HepG2 (cell line): ENCODE results near the gene IRF1. TPM values are rescaled to one million over a fixed set of nuclear protein-coding genes. Genes with fewer than 3 reads are reported as not detected.

Experiments
- ATAC-seq: fragments of 200-7000 bp; cut with Tn5 transposase; 3 replicates; pipeline ENCODE4 v1.9.1; 2020; ENCODE audit warnings: mild to moderate bottlenecking, moderate library complexity
- BruUV-seq: library from RNA; stranded (reverse); fragments of 400-500 nt; replicated peaks from 2 replicates; lab custom pipeline; 2021; lab: Mats Ljungman, UMichigan
- CTCF ChIA-PET: fragments of 300-600 bp; formaldehyde crosslinking; extraction: SDS; loops from one replicate; lab custom pipeline; 2021; ENCODE audit warnings: low total read pairs, inconsistent platforms, low intra/inter-chr PET ratio; lab: Yijun Ruan, JAX
- POLR2A ChIA-PET: fragments of 350-600 bp; sonication (Branson Sonifier 250); formaldehyde crosslinking; loops from one replicate; lab custom pipeline; 2020; ENCODE audit warnings: antibody characterized with exemption, inconsistent platforms; lab: Yijun Ruan, JAX
- DNase-seq: peaks from one replicate; pipeline ENCODE4 v3.0.0-alpha.2; 2015; ENCODE audit warnings: low spot score
- FAIRE-seq: peaks from 3 replicates; lab custom pipeline; 2011; peaks lifted over from hg19 to GRCh38; lab: Jason Lieb, UNC
- H2AFZ ChIP-seq: one replicate; pipeline ENCODE4 v1.6.1; 2011; ENCODE audit warnings: low read length, inconsistent platforms
- H3K27ac ChIP-seq: fragments of 300-600 bp; 3 replicates; pipeline ENCODE4 v1.8.0; 2011; ENCODE audit warnings: mixed run types, mild to moderate bottlenecking, mixed read lengths, low read length, inconsistent platforms; ENCODE audit not compliant: insufficient read depth; ENCODE audit errors: extremely low read length
- H3K27me3 ChIP-seq, 2 experiments: fragments of 200-600 bp in 1 of 2; 2 replicates in 1 of 2; 3 replicates in 1 of 2; pipeline versions ENCODE4 v1.6.0 to v1.8.0; 2011; ENCODE audit warnings: low read length in 2 of 2, mild to moderate bottlenecking in 2 of 2, moderate library complexity in 2 of 2, inconsistent platforms in 1 of 2; ENCODE audit not compliant: insufficient read depth in 2 of 2, control insufficient read depth in 1 of 2
- H3K36me3 ChIP-seq, 2 experiments: fragments of 200-600 bp in 1 of 2; replicated peaks in 1 of 2; 2 replicates in 1 of 2; 3 replicates in 1 of 2; pipeline versions ENCODE4 v1.5.1 to v1.8.0; 2011; ENCODE audit warnings: low read length in 2 of 2, inconsistent platforms in 1 of 2; ENCODE audit not compliant: insufficient read depth in 2 of 2, control insufficient read depth in 1 of 2
- H3K4me1 ChIP-seq: 2 replicates; pipeline ENCODE4 v1.5.1; 2012; ENCODE audit warnings: low read length, inconsistent platforms; ENCODE audit not compliant: insufficient read depth
- H3K4me2 ChIP-seq: 2 replicates; pipeline ENCODE4 v1.6.0; 2011; ENCODE audit warnings: low read depth, low read length, inconsistent platforms
- H3K4me3 ChIP-seq, 3 experiments: fragments of 200-600 bp in 1 of 3; sonication (generic), shearing (Covaris generic) in 1 of 3; replicated peaks in 1 of 3; 2 replicates each; pipeline ENCODE4 v1.5.1; 2011 to 2016; ENCODE audit warnings: low read length in 3 of 3, inconsistent platforms in 2 of 3, low read depth in 2 of 3, mild to moderate bottlenecking in 2 of 3, control low read depth in 1 of 3, mixed read lengths in 1 of 3; ENCODE audit not compliant: insufficient read depth in 1 of 3
- H3K79me2 ChIP-seq: one replicate; pipeline ENCODE4 v1.6.1; 2011; ENCODE audit warnings: low read length, inconsistent platforms; ENCODE audit not compliant: insufficient read depth
- H3K9ac ChIP-seq: 2 replicates; pipeline ENCODE4 v1.6.0; 2011; ENCODE audit warnings: mild to moderate bottlenecking, low read depth, low read length, inconsistent platforms; ENCODE audit not compliant: insufficient read depth
- H3K9me3 ChIP-seq: 2 replicates; pipeline ENCODE4 v1.5.1; 2012; ENCODE audit warnings: mild to moderate bottlenecking, low read length
- H4K20me1 ChIP-seq: 2 replicates; pipeline ENCODE4 v1.6.0; 2011; ENCODE audit warnings: inconsistent platforms, mild to moderate bottlenecking, low read length, moderate library complexity; ENCODE audit not compliant: insufficient read depth
- AHR ChIP-seq: IDR thresholded peaks from 2 replicates; pipeline ENCODE4 v1.6.1; 2018; ENCODE audit warnings: missing genetic modification reagents, missing compliant biosample characterization
- ARID3A ChIP-seq: IDR thresholded peaks from 2 replicates; pipeline ENCODE4 v1.6.1; 2012; ENCODE audit warnings: low read depth, low read length, improper control_type of control experiment
- ATF5 ChIP-seq: sonication (generic); formaldehyde crosslinking; IDR thresholded peaks from 2 replicates; pipeline ENCODE4 v1.4.0; 2020; ENCODE audit warnings: mild to moderate bottlenecking, low read depth, missing genetic modification reagents
- ATRX ChIP-seq: sonication (generic); formaldehyde crosslinking; IDR thresholded peaks from 2 replicates; pipeline ENCODE4 v1.4.0; 2020; ENCODE audit warnings: missing genetic modification reagents, borderline replicate concordance
- E2F2 ChIP-seq: sonication (generic); formaldehyde crosslinking; IDR thresholded peaks from 2 replicates; pipeline ENCODE4 v1.4.0; 2020; ENCODE audit warnings: missing genetic modification reagents, borderline replicate concordance
- GATA4 ChIP-seq: sonication (generic); IDR thresholded peaks from 2 replicates; pipeline ENCODE4 v1.6.1; 2016; ENCODE audit warnings: antibody characterized with exemption, low read depth, borderline replicate concordance
- MAX ChIP-seq: IDR thresholded peaks from 2 replicates; pipeline ENCODE4 v1.6.1; 2012; ENCODE audit warnings: inconsistent platforms
- SALL1 ChIP-seq: sonication (generic); formaldehyde crosslinking; IDR thresholded peaks from 2 replicates; pipeline ENCODE4 v1.8.0; 2022; ENCODE audit warnings: mild to moderate bottlenecking, missing genetic modification reagents
- ZNF30 ChIP-seq: sonication (generic); formaldehyde crosslinking; IDR thresholded peaks from 2 replicates; pipeline ENCODE4 v1.5.0; 2020; ENCODE audit warnings: mild to moderate bottlenecking, missing genetic modification reagents
- ZNF501 ChIP-seq: sonication (generic); formaldehyde crosslinking; IDR thresholded peaks from 2 replicates; pipeline ENCODE4 v1.5.1; 2020; ENCODE audit warnings: mild to moderate bottlenecking, moderate library complexity, missing genetic modification reagents
- ZNF646 ChIP-seq: sonication (generic); formaldehyde crosslinking; IDR thresholded peaks from 2 replicates; pipeline ENCODE4 v1.9.0; 2021; ENCODE audit warnings: mild to moderate bottlenecking, missing genetic modification reagents
- WGBS: methylation state at CpG from one replicate; pipeline ENCODE4 v1.1.6; 2017; ENCODE audit warnings: low lambda C conversion rate; 5-methylcytosine and 5-hydroxymethylcytosine counted together
- in situ Hi-C: cut with HindIII; loops from 2 replicates; pipeline ENCODE4 v1.10.0; 2017; ENCODE audit warnings: low pct_unique_long_range_greater_than_20kb; ENCODE audit not compliant: extremely low pct_ligation_motif_present
- intact Hi-C: fragments of 100-400 bp; cut with micrococcal nuclease; formaldehyde crosslinking; loops from one replicate; pipeline ENCODE4 v1.10.0; 2022; ENCODE audit not compliant: unreplicated experiment
- polyA plus RNA-seq, 8 experiments: library from polyadenylated mRNA; depleted of rRNA in 3 of 8; stranded (reverse) in 7 of 8; unstranded in 1 of 8; fragments of >200 nt; fragmentation: Illumina TruSeq in 4 of 8; extraction: Trizol in 4 of 8; gene quantifications; 2 replicates each; pipeline versions ENCODE4 v1.2.1 to v1.2.3, GENCODE V29; 2011 to 2016; ENCODE audit warnings: low read depth in 4 of 8, missing spikeins in 1 of 8, mixed read lengths in 1 of 8; ENCODE audit not compliant: insufficient read depth in 1 of 8
- total RNA-seq, 5 experiments: library from RNA; depleted of rRNA; stranded (reverse); fragments of >200 nt; fragmentation: Illumina TruSeq; extraction: Trizol; gene quantifications; 2 replicates each; pipeline ENCODE4 v1.2.3, GENCODE V29; 2016; ENCODE audit warnings: low read depth in 1 of 5

The IRF1 gene
- total and polyA plus RNA-seq, 2 of the 13 experiments (the other 11 are each of a cell fraction or from before 2014, with no cell fraction given): 4.1 to 8.8 TPM

GRCh38 chr5:132439521-132440089 lies 51.0 kb downstream of the IRF1 start (continued):
- no peak for TF ChIP-seq ATF5

GRCh38 chr5:132438917-132439316 lies 51.7 kb downstream of the IRF1 start:
- Histone ChIP-seq H3K27ac (no peak overlapping the region), H3K4me2 (no peak overlapping the region), H4K20me1 (no peaks in the 10 kb centered on the region), H3K36me3 (no peaks in the 10 kb centered on the region), H3K4me1 (peaks cover 20% of the 10 kb centered on the region), H3K4me3 (no peak overlapping the region), H3K9me3 (no peaks in the 10 kb centered on the region), H3K27me3 (no peaks in the 10 kb centered on the region), H3K79me2 (no peaks in the 10 kb centered on the region), H2AFZ (no peak overlapping the region), H3K9ac (no peak overlapping the region)
- ChIA-PET POLR2A (no interaction called here), CTCF (no interaction called here)
- no TSS peak for BruUV-seq
- 98% methylated on average over 4 of the region's 4 CpGs for WGBS
- in situ Hi-C loops: no loop called here
- TF ChIP-seq ATRX (CRISPR knock-in tag): no peak
- TF ChIP-seq ZNF30 (CRISPR knock-in tag): no peak
- TF ChIP-seq ARID3A: no peak
- no peak for TF ChIP-seq MAX
- TF ChIP-seq SALL1 (CRISPR knock-in tag): no peak
- no peak for TF ChIP-seq ZNF501
- TF ChIP-seq E2F2 (CRISPR knock-in tag): no peak
- TF ChIP-seq GATA4: no peak
- TF ChIP-seq ZNF646: no peak
- no peak for TF ChIP-seq AHR (CRISPR knock-in tag)
- DNase-seq: no peak
- intact Hi-C loops: no loop called here
- no peak for ATAC-seq
- no peak for FAIRE-seq
